ENCODE results near the gene SYNGR2.

Gene SYNGR2

GRCh38 chr17:78186692-78187595 is 18.6 kb downstream of the SYNGR2 start, which contains the start of the genes AFMID and TK1:
Gene AFMID, plus strand, starts transcription at chr17:78187362. Its CDS starts 9 bp downstream, at chr17:78187371.
Gene TK1, minus strand, starts transcription at chr17:78187052. Its CDS starts 58 bp downstream, at chr17:78186994.
- Histone ChIP-seq H3K4me3 (IDR thresholded peaks at IDR 0.05; ENCODE audit: insufficient read depth, low read depth, low read length) (no peak within 1 kb of the TSS), H3K4me1 (ENCODE audit: low read depth, poor library complexity, severe bottlenecking) (peaks cover 63% of the 10 kb centered on the region), H3K9ac (peak within 1 kb of the TSS; percentile 67; the same call in 1 of the 2 replicates), H3K27ac (peak within 1 kb of the TSS; percentile 38; the same call in 1 of the 2 replicates), H3K27me3 (ENCODE audit: insufficient read depth, low read depth) (no peaks in the 10 kb centered on the region), H4K20me1 (ENCODE audit: insufficient read depth) (no peaks in the 10 kb centered on the region), H2AFZ (ENCODE audit: low read depth) (peak within 1 kb of the TSS; percentile 55; the same call in 1 of the 2 replicates), H3K36me3 (ENCODE audit: insufficient read depth) (peaks cover 8% of the 10 kb centered on the region; the same call in 1 of the 2 replicates), H3K79me2 (ENCODE audit: insufficient read depth, low read depth) (peaks cover 92% of the 10 kb centered on the region), H3K4me2 (peak within 1 kb of the TSS; percentile 91)
- peak; percentile 87 for TF ChIP-seq CTCF (conservative IDR thresholded peaks at IDR 0.05; ENCODE audit: low read depth, low read length)

- Histone ChIP-seq H2AFZ (ENCODE audit: low read depth) (no peak overlapping the region), H3K27ac (no peak overlapping the region), H3K4me3 (IDR thresholded peaks at IDR 0.05; ENCODE audit: insufficient read depth, low read depth, low read length) (no peak overlapping the region), H3K36me3 (ENCODE audit: insufficient read depth) (peaks cover 12% of the 10 kb centered on the region; the same call in 1 of the 2 replicates), H3K79me2 (ENCODE audit: insufficient read depth, low read depth) (peaks cover 23% of the 10 kb centered on the region; the same call in 1 of the 2 replicates), H3K4me1 (ENCODE audit: low read depth, poor library complexity, severe bottlenecking) (no peaks in the 10 kb centered on the region), H3K9ac (no peak overlapping the region), H3K4me2 (no peak overlapping the region), H4K20me1 (ENCODE audit: insufficient read depth) (no peaks in the 10 kb centered on the region), H3K27me3 (ENCODE audit: insufficient read depth, low read depth) (no peaks in the 10 kb centered on the region)
- no peak for TF ChIP-seq CTCF (conservative IDR thresholded peaks at IDR 0.05; ENCODE audit: low read depth, low read length)
Observed at GRCh38 chr17:78196716-78197115, 28.3 kb downstream of the SYNGR2 start.

- peaks cover 6% of the 10 kb centered on the region; the same call in 1 of the 2 replicates for H3K36me3 ChIP-seq (ENCODE audit: insufficient read depth)
- H3K4me2 ChIP-seq = no peak overlapping the region
- no peak for TF ChIP-seq CTCF (conservative IDR thresholded peaks at IDR 0.05; ENCODE audit: low read depth, low read length)
- no peak overlapping the region for H3K27ac ChIP-seq
- peaks cover 18% of the 10 kb centered on the region; the same call in 1 of the 2 replicates for H3K79me2 ChIP-seq (ENCODE audit: insufficient read depth, low read depth)
- H3K4me3 ChIP-seq (IDR thresholded peaks at IDR 0.05; ENCODE audit: insufficient read depth, low read depth, low read length) = no peak overlapping the region
- H3K27me3 ChIP-seq (ENCODE audit: insufficient read depth, low read depth) = no peaks in the 10 kb centered on the region
- no peaks in the 10 kb centered on the region for H4K20me1 ChIP-seq (ENCODE audit: insufficient read depth)
- H3K9ac ChIP-seq = no peak overlapping the region
- H3K4me1 ChIP-seq (ENCODE audit: low read depth, poor library complexity, severe bottlenecking) = no peaks in the 10 kb centered on the region
- H2AFZ ChIP-seq (ENCODE audit: low read depth) = no peak overlapping the region
Observed at GRCh38 chr17:78197147-78197832, 28.9 kb downstream of the SYNGR2 start.

- Histone ChIP-seq H3K4me3 (IDR thresholded peaks at IDR 0.05; ENCODE audit: insufficient read depth, low read depth, low read length) (no peak overlapping the region), H3K79me2 (ENCODE audit: insufficient read depth, low read depth) (peaks cover 9% of the 10 kb centered on the region; the same call in 1 of the 2 replicates), H3K4me2 (no peak overlapping the region), H3K9ac (no peak overlapping the region), H3K4me1 (ENCODE audit: low read depth, poor library complexity, severe bottlenecking) (no peaks in the 10 kb centered on the region), H3K27ac (no peak overlapping the region), H4K20me1 (ENCODE audit: insufficient read depth) (no peaks in the 10 kb centered on the region), H3K36me3 (ENCODE audit: insufficient read depth) (no peaks in the 10 kb centered on the region; the same call in 1 of the 2 replicates), H2AFZ (ENCODE audit: low read depth) (no peak overlapping the region), H3K27me3 (ENCODE audit: insufficient read depth, low read depth) (no peaks in the 10 kb centered on the region)
- no peak for TF ChIP-seq CTCF (conservative IDR thresholded peaks at IDR 0.05; ENCODE audit: low read depth, low read length)
Observed at GRCh38 chr17:78200451-78200850, 32.1 kb downstream of the SYNGR2 start.
